Cerebellar nuclear complex (tissue), 1 donor: ENCODE measurements around the gene RNF144A.
"Not testable (repeated sequence)": the region's sequence is repeated elsewhere in the genome, so short reads cannot be mapped to it uniquely, and the experiment has no call there.

ENCODE experiments used
- DNase-seq, 2 experiments: peaks; one replicate each; lab custom pipeline; 2025; lab: John Stamatoyannopoulos, UW

The RNF144A gene

DNA sequence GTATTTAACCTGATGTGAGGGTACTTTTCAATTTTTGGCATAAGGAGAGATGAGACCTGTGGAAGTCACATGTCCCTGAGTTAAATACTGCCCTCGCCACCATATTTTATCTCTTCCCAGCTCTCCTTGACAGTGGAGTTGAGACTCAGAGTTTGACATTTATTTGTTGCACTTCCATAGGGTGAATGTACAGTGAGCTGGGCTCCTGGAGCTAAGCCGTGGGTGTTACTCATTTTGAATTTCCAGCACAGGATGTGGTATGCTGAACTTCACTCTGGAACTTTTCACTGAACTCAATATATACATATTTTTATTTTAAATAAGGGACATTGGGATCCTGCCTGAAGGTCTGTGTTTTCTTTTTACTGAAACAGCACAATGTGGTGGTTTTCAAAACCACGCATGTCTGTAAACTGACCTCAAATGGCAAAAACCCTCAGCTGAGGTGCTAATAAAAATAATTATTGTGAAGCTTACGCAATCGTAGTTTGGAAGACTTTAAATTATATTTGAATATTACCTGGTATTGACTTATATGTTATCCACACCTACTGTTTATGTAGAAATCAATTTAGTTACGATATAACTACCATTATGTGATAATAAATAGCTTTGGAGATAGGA lies 12.1 kb downstream of the RNF144A start:
- DNase-seq: no peak

DNA sequence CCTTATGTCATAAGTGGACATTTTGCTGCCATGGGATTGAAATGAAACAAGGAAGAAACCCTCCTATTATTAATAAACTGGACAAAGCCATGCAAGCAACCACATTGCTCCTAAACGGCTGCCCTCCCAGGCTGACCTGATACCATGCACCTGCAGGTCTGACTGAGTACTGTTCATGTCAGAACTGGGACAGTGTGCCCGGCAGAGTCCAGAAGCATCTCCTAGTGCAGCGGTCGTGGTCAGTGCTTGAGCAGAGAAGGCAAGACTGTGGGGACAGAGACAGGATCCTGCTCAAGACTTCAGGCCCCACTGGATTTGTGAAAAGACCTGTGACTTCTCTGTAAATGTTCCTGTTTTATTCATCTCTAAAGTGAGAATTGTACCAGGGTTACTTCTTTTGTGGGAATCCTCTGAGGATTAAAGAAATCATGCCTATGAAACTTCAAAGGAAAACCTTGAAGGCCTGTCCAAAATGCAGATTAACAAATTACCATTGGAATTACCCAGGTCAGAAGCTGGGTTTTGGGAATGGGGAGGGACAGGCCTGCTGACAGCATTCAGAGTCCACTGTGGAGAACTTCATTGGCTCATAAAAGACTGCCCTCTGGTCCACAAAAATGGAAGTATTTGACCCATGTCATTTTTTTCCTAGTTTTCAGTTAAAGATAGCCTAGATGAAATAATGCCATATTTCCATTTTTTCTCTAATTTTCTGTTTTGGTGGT lies 13.9 kb downstream of the RNF144A start:
- no peak for DNase-seq

DNA sequence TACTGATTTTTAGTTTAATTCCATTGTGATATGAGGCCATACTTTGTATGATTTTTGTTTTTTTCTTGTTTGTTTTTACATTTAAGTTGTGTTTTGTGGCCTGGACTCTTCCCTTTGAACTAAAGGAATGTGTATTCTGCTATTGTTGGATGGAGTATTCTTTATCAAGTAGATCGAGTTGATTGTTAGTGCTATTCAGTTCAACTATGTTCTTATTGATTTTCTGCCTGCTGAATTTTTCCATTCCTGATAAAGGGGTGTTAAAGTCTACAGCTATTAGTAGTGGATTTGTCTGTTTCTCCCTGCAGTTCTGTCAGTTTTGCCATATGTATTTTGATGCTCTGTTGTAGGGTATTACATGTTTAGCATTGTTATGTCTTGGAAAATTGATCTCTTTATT lies 14.5 kb downstream of the RNF144A start:
- DNase-seq: no peak

DNA sequence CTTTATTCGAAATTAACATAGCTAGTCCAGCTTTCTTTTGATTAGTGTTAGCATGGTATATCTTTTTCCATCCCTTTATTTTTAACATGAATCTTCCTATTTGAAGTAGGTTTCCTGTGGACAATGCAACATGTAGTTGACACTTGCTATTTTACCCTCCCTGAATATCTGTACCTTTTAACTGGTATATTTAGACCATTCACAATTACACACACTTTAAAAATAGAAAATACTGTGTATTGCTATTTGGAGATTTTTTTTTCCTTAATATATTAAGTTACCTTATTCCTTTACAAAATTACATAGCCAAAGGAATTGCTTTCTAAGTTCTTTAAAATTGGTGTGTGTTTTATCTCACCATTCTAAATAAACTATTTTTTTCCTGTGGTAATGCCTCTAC lies 15.0 kb downstream of the RNF144A start:
- DNase-seq: no peak

DNA sequence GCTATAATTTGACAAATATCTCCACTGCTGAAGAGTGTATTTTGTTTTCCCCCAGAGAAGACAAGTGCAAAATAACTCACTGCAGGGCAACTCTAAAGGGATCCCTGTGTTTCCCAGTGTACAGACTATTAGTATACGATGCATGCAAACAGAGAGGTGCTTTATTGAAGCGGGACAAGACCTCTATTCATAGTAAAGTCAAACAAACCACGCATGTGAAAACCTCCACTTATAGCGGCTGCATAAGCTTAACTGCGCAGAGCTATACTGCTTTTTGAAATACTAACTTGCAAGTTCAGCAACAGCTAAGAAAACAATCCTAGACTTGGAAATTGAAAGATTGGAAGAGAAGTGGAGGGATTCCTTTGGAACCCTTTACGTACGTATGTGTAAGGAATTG lies 15.6 kb downstream of the RNF144A start:
- DNase-seq: no peak

DNA sequence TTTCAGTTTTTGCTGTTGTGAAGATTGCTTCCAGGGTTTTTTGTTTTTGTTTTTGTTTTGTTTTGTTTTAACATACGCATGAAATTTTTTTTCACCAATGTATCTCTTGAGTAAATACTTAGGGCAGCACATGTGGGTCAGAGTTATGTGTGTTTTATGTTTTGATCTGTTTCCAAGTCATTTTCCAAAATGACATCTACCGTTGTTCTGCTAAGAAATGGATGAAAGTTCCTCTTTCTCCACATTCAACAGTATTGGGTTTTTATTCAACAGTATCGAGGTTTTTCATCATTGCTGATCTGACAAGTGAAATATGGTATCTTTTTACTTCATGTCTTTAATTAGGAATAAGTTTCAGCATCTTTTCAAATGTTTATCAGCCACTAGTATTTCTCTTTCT lies 16.7 kb downstream of the RNF144A start:
- no peak for DNase-seq

DNA sequence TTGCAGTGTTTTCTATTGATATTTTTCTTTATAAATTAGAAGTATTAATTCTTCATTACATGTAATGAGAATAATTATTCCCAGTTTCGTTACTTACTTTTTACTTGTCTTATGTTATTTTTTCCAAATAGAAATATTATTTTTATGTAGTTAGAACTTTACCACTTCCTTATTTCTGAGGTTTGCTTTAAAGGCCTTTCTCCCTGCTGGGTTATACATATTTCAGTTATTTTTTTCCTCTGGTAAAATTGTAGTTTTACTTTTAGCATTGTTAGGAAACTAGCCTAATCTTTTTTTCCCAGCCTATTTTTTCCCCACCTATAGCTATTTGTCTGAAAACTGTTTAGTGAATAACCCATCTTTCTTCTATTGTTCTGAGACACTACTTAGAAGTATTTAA lies 17.1 kb downstream of the RNF144A start:
- DNase-seq: no peak

DNA sequence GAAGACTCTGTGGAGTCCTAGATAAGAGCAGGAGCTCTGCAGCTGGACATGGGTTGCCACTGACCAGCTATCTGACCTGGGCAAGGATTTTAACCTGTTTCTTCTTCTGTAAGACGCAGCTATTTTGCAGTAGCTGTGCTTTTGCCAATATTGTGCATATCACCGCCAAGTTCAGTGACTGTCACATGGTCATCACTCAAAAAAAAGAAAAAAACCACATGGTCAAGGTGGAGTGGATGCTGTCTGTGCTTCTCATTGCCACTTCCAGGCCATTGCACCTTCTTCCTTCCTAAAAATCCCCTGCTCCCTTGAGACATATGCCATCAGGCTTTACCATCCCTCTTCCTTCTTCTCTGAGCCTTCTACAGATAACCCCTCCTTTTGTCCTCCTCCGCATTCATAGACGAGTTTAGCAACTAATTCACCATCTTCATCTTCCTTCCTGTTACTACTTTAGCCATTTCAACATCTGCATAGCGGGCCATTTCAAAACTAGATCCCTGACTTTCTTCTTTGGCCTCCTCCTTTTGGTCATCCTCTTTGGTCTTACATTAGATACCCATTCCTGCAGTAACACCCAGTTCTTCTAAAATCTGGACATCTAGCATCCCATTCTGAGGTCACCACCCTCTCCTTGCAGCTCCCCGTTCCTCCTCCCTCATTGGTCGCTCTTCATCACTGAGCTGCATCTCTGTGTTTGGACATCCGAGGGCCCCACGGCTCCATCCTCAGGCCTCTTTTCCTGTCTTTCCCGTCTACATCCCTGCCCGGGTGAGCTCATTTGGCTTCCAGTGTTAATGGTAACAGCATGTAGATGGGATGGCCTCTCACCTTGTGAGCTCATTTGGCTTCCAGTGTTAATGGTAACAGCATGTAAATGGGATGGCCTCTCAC lies 17.8 kb downstream of the RNF144A start:
- no peak for DNase-seq

DNA sequence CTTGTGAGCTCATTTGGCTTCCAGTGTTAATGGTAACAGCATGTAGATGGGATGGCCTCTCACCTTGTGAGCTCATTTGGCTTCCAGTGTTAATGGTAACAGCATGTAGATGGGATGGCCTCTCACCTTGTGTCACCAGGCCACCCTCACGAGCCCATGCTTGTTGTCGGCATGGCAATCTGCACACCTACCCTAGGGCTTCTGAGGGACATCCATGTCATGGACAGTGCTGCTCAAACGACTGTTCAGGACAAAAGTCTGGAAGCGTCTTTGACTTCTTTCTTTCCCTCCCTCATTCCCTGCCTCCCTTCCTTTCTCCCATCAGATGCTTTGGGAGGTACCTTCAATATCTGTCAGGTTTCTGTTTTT lies 18.4 kb downstream of the RNF144A start:
- DNase-seq: not testable (repeated sequence)

DNA sequence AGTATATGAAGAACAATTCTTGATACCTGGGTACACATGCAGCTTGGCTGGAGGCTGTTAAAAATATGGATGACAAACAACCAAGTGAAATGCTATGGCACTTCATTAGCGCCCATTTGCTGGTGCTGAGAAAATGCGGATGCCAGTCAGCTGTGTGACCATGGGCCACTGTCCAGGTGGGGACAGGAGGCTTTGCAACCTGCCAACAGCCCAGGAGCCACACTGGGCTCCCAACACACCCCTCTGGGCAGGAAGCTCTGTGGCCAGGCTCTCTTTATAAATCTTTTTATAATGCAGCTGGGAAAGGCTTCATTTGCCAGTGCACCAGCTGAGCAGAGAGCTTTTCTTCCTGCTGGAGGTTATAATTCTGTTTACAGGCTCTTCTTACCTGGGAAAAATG lies 19.9 kb downstream of the RNF144A start:
- no peak for DNase-seq

DNA sequence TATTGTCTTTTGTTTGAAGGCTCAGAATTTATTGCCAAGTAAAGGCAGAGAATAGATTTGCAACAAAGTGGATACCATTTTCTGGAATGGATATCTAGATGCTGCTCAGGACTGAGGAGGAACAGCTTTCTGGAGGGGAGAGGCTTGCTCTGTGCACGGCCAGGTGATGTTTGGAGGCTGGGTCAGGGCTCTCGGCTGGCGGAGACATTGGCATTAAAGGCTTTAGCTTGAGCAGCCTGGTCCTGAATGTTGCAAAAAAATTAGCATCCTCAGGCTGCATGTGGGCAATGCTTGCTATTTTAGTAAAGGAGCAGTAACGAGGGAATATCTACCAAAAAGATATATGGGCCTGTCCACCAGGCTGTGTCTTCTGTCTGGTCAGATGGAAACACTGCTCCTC lies 20.4 kb downstream of the RNF144A start:
- no peak for DNase-seq

DNA sequence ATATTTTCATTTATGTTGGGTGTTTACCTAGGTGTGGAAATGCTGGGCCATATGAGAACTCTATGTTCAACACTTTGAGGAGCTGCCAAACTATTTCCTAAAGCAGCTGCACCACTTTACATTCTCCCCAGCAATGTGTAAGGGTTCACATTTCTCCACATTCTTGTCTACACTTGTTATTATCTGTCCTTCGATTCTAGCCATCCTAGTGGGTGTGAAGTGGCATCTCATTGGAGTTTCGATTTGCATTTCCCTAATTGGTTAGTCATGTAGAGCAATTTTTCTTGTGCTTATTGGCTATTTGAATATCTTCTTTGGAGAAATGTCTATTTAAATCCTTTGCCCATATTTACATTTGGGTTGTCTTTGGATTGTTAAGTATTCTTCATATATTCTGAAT lies 21.9 kb downstream of the RNF144A start:
- DNase-seq: no peak

DNA sequence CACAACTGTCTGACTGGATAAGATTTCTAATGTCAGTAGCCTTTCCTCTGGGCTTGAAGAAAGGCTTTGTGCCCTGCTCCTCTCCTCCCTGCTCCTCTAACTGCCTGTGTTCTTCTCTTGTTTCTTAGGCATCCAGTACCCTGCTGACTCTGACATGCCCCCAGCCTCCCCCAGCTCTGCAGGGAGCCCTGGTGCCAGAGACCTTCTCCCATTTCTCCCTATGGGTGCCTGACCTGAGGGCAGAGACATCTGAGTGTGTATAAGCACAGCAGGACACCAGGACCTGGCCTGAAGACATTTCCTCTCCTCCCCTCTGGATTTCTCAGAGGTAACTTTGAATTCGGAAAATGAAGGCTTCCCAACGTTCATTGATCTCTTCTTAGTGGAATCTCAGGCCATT lies 23.6 kb downstream of the RNF144A start:
- no peak for DNase-seq

DNA sequence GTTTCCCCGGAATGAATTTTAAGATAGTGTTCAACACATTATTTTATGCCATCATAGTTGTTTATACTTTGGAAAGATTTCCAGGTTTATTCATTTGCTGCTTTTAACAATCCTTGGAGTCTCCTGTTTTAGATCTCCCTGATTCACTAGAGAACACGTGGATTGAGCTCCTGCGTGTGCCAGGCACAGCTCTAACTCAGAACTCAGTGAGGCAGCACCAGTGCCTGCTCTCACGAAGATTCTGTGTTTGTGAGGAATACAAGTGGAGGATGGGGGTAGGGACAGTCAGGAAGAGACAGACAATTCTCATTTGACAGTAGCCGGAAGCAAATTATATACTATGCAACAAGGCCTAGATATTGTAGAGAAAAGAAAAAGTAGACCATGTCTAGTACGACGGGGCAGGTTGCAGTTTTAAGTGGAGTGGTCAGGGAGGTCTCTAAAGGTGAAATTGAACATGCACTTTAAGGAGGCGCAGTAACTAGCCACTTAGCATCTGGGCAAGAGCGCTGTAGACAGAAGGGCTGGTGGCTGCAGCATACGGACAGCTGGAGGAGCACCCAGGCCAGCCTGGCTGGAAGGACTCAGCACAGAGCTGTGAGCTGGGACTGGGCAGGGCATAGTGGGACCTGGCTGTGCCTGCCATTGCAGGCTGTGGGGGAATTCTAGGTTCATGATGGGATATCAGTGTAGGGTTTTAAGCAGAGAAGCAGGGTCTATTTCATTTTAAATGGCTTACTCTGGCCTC lies 24.3 kb downstream of the RNF144A start:
- DNase-seq: no peak

DNA sequence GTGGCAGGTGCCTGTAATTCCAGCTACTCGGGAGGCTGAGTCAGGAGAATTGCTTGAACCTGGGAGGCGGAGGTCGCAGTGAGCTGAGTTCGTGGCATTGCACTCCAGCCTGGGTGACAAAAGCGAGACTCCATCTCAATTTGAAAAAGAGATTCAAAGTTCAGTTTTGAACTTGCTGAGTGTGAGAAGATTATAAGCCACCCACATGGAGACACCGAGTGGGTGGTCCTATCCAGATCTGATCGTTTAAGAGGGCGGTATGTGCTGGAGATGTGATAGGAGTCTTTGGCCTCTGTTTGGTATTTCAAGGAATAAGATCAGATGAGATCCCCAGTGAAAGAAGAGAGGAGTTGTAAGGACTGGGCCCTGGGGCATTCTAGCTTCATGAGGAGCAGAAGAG lies 25.6 kb downstream of the RNF144A start:
- DNase-seq: no peak

DNA sequence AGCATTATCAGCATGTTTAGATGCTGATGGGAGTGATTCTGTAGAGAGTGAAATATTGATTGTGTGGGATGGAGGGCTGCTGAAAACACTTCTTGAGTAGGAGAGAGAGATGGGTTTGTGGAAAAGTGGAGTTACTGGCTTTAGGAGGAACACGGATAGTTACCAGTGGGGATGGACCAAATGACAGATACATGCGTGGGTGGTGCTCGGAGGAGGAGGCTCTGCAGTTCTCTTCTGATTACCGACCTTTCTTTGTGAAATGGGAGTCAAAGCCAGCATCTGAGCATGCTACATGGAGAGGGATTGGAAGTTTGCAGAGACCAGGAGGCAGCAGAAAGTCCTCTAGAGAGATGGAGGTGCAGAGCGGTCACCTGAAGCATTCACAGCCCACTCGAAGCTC lies 26.3 kb downstream of the RNF144A start:
- no peak for DNase-seq

DNA sequence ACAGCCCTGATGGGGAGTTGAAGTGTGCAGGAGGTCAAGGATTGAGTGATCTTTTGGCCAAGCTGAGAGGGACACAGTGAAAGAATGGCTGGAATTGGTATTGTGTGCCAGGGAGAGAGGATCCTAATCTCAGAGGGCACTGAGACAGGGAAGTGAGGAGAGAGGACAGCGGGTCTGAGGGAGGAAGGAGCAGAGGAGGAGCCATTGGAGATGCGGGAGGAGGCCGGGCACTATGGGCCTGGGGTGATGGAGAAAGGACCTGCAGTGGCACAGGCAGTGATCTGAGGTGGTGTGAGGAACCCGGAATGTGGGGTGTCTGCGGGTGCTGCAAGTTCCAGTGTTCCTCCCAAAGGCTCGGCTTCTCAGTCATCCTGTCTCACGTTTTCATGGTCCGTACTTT lies 26.8 kb downstream of the RNF144A start:
- no peak for DNase-seq

DNA sequence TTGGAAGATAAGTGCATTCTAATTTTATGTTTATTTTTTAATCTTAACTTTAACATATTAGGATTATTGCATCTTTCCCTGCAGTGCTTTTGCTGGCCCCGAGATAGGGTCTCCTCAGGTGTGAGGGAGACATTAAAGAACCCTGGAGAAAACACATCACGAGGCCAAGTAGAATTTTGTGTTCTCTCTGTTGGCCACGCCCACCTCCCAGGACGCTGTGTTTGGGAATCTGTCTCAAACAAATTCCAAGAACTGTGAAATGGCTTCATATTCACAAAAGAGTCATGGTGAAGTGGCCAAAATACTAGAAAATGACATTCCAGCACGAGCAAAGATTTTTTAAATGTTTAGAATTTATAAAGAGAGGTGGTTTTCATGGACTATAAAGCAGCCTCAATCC lies 27.3 kb downstream of the RNF144A start:
- no peak for DNase-seq

DNA sequence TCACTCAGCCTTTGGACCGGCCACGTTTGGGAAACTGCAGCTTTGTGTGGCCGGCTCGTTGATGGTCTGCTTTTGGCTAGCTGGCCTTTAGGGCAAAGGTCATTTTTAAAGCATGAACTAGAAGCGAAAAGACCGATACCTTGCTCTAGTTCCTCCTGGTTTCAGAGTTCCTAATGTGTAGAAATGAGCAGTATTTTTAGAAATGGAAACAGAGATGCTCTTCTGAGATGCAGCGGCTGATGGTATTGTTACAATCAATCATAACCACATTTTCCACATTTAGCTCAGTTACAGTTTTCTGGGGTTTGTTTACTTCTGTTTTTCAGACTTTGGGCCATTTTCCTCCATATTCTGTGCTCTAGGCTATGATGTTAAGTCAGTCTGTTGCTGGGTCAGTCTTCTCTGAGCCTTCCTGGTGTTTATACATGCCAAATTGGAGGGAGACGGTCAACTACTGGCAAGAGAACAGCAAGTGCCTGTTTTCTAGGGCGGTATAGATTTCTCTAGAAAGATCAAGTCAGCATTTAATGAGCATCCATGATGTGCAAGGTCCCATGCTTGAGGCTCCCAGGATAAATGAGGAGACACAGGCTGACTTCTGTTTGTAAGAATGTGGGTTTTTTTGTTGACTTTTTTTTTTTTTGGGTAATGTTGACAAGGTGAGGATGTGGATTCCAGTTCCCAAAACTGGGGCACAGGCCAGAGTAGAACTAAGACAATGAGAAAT lies 28.0 kb downstream of the RNF144A start:
- no peak for DNase-seq

DNA sequence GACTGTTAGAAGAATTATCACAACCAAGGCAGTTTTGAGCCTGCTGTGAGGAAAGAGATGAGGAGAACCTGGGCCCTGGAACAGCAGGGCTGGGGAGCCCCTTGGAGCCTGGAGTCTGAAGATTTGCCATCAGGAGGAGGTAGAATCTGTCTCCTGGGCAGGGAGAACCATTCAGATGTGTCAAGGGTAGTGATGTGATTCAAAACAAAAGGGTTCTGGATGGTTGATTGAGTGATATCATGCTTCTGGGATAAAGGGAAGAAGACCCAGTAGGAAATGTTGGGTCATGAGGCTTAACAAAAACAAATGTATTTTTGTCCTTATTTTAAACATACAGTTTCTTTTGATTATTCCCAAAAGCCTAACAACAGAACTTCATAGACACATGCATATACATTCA lies 28.6 kb downstream of the RNF144A start:
- DNase-seq: no peak

DNA sequence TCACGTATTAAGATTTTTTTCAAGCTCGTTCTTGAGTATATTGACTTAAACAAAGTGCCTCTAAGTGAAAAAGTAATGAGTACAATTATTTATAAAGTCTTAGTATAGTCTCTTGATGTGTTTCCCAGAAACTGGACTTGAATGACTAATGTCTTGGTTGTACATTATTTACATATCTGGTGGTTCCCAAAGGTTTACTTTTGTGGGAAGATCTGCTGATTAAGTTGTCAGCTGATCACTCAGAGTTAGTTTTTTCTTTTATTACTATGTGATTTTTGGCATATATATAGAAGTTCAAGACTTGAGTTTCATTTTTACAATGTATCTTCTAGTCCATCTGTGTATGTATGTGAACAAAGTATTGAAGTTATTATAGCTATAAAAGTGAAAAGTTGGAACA lies 29.5 kb downstream of the RNF144A start:
- DNase-seq: no peak
